K562 (cell line): ENCODE results near the gene TBC1D17. TPM values are rescaled to one million over a fixed set of nuclear protein-coding genes. Genes with fewer than 3 reads are reported as not detected.

ENCODE experiments used
- CBFA2T2 ChIP-seq: fragments of 450-650 bp; conservative IDR thresholded peaks from 2 replicates; pipeline ENCODE4 v1.6.1; 2017; ENCODE audit warnings: mild to moderate bottlenecking
- CLOCK ChIP-seq: fragments of 250-450 bp; sonication (Bioruptor Pico); IDR thresholded peaks from 2 replicates; pipeline ENCODE4 v1.4.0; 2020; ENCODE audit warnings: mild to moderate bottlenecking, moderate library complexity, borderline replicate concordance
- ELF4 ChIP-seq: fragments of 450-650 bp; formaldehyde crosslinking; IDR thresholded peaks from 2 replicates; pipeline ENCODE4 v1.4.0; 2022; ENCODE audit warnings: missing genetic modification characterization
- ETS2 ChIP-seq: IDR thresholded peaks from 2 replicates; pipeline ENCODE4 v1.6.1; 2016; ENCODE audit warnings: borderline replicate concordance, missing genetic modification characterization, mild to moderate bottlenecking, moderate library complexity, missing compliant biosample characterization; ENCODE audit not compliant: poor library complexity, severe bottlenecking
- FOSL1 ChIP-seq: fragments of 200-800 bp; sonication (Bioruptor generic); conservative IDR thresholded peaks from 2 replicates; pipeline ENCODE4 v1.6.1; 2016; ENCODE audit warnings: missing genetic modification characterization, missing compliant biosample characterization
- MTA1 ChIP-seq: fragments of 450-650 bp; IDR thresholded peaks from 2 replicates; pipeline ENCODE4 v1.6.1; 2017; ENCODE audit warnings: borderline replicate concordance
- MTA3 ChIP-seq: fragments of 450-650 bp; formaldehyde crosslinking; IDR thresholded peaks from 2 replicates; pipeline ENCODE4 v1.6.1; 2017; ENCODE audit warnings: mild to moderate bottlenecking, borderline replicate concordance
- PURB ChIP-seq: sonication (generic); formaldehyde crosslinking; IDR thresholded peaks from 2 replicates; pipeline ENCODE4 v1.9.0; 2021; ENCODE audit warnings: low read depth, mild to moderate bottlenecking, missing genetic modification reagents
- RBBP5 ChIP-seq: fragments of 200-600 bp; sonication (generic); IDR thresholded peaks from 2 replicates; pipeline ENCODE4 v1.6.1; 2012; ENCODE audit warnings: borderline replicate concordance, mild to moderate bottlenecking, low read length, control low read depth, inconsistent platforms; ENCODE audit not compliant: insufficient read depth, poor library complexity, severe bottlenecking
- REST ChIP-seq, 2 experiments: fragments of 450-650 bp; formaldehyde crosslinking in 1 of 2; IDR thresholded peaks; 2 replicates each; pipeline versions ENCODE4 v1.4.0 to v1.6.1; 2014 to 2020; ENCODE audit warnings: mild to moderate bottlenecking in 2 of 2, borderline replicate concordance in 1 of 2, low read depth in 1 of 2
- TAF1 ChIP-seq: IDR thresholded peaks from 2 replicates; pipeline ENCODE4 v1.6.1; 2011; ENCODE audit warnings: mild to moderate bottlenecking, low read length, moderate library complexity; ENCODE audit not compliant: insufficient read depth, control insufficient read depth, severe bottlenecking; ENCODE audit errors: extremely low read depth
- U2AF2 ChIP-seq: fragments of 200-400 bp; formaldehyde crosslinking; optimal IDR thresholded peaks from 2 replicates; pipeline ENCODE3; 2017; ENCODE audit warnings: low read depth, mild to moderate bottlenecking, low read length
- USF1 ChIP-seq: sonication (generic); formaldehyde crosslinking; IDR thresholded peaks from 2 replicates; pipeline ENCODE4 v1.9.0; 2022; ENCODE audit warnings: mild to moderate bottlenecking, missing genetic modification reagents
- ZNF316 ChIP-seq: fragments of 450-650 bp; IDR thresholded peaks from 2 replicates; pipeline ENCODE4 v1.6.1; 2016
- polyA plus RNA-seq, 8 experiments: library from polyadenylated mRNA; depleted of rRNA in 4 of 8; stranded (reverse) in 5 of 8; unstranded in 3 of 8; fragments of >200 nt; fragmentation: Nextera tagmentation in 2 of 8; fragmentation: Illumina TruSeq in 1 of 8; extraction: Ambion mirVana in 2 of 8; extraction: Trizol in 1 of 8; gene quantifications; 2 replicates each; pipeline versions ENCODE4 v1.2.1 to v1.2.3, GENCODE V29; 2011 to 2014; ENCODE audit warnings: inconsistent platforms in 1 of 8, missing spikeins in 1 of 8
- total RNA-seq, 7 experiments: library from RNA; depleted of rRNA in 6 of 7; stranded (reverse); fragments of >200 nt in 6 of 7; fragmentation: Illumina TruSeq in 2 of 7; extraction: Trizol in 2 of 7; gene quantifications; 2 replicates each; pipeline versions ENCODE4 v1.2.1 to v1.2.3, GENCODE V29; 2011 to 2021; ENCODE audit warnings: low replicate concordance in 1 of 7

Gene TBC1D17
- total and polyA plus RNA-seq, 9 of the 15 experiments (the other 6 are each of a cell fraction or from before 2014, with no cell fraction given) = 0.42 to 16.0 (median 3.8) TPM

GRCh38 chr19:49866933-49867782 is 10.3 kb upstream of the TBC1D17 start, which contains the start of gene PNKP (continued):
- TF ChIP-seq ETS2 (tag) (no peak), USF1 (CRISPR knock-in tag) (0 out of 2 replicates have a peak, but pooled peaks have one; percentile 2), MTA3 (peak; percentile 76; the same call in 1 of the 2 replicates), ELF4 (CRISPR knock-in tag) (peak; percentile 39; the same call in 1 of the 2 replicates), MTA1 (peak; percentile 90), CLOCK (CRISPR knock-in tag) (no peak), FOSL1 (tag) (peak; percentile 81), CBFA2T2 (no peak), PURB (no peak), REST (IDR thresholded peaks at IDR 0.05; ENCODE audit: borderline replicate concordance) (peak; percentile 71), REST (CRISPR knock-in tag; IDR thresholded peaks at IDR 0.05; ENCODE audit: low read depth) (no peak), RBBP5 (peak; percentile 97), U2AF2 (no peak), TAF1 (peak; percentile 23), ZNF316 (peak; percentile 7; the same call in 1 of the 2 replicates)
